Cardiac muscle cell (in vitro differentiated cells and primary cell): Measurements from ENCODE around the gene ADAD1. TPM values are rescaled to one million over a fixed set of nuclear protein-coding genes. Genes with fewer than 3 reads are reported as not detected.

Source experiments
- DNase-seq, 2 donors: peaks; one replicate each; pipeline versions ENCODE4 v3.0.0 to v3.0.0-alpha.2; 2010 to 2017; ENCODE audit warnings: low read depth in 1 of 2, low spot score in 1 of 2
- H3K27ac ChIP-seq: fragments of 200-600 bp; sonication (generic); 2 replicates; pipeline ENCODE4 v1.5.1; 2016
- H3K27me3 ChIP-seq: fragments of 200-600 bp; sonication (generic); 2 replicates; pipeline ENCODE4 v1.6.0; 2016; ENCODE audit warnings: control low read depth
- H3K36me3 ChIP-seq: fragments of 200-600 bp; sonication (generic); 2 replicates; pipeline ENCODE4 v1.5.1; 2016; ENCODE audit warnings: control low read depth
- H3K4me1 ChIP-seq: fragments of 200-600 bp; sonication (generic); 2 replicates; pipeline ENCODE4 v1.8.1; 2017; ENCODE audit warnings: low read depth, mild to moderate bottlenecking, mixed run types
- H3K4me3 ChIP-seq: fragments of 200-600 bp; sonication (generic); 2 replicates; pipeline ENCODE4 v1.5.1; 2016; ENCODE audit warnings: mild to moderate bottlenecking
- H3K9me3 ChIP-seq: fragments of 200-600 bp; sonication (generic); 2 replicates; pipeline ENCODE4 v1.5.1; 2017; ENCODE audit warnings: low read depth, mild to moderate bottlenecking, control low read depth
- CTCF ChIP-seq: IDR thresholded peaks from 2 replicates; pipeline ENCODE4 v1.5.1; 2012; ENCODE audit warnings: low read depth, mild to moderate bottlenecking, low read length
- polyA plus RNA-seq: library from polyadenylated mRNA; unstranded; fragments of >200 nt; fragmentation: Nextera tagmentation; extraction: Ambion mirVana; gene quantifications from 2 replicates; pipeline ENCODE4 v1.2.1, GENCODE V29; 2016
- total RNA-seq: library from RNA; depleted of rRNA; stranded (reverse); fragments of >200 nt; gene quantifications from 2 replicates; pipeline ENCODE4 v1.2.3, GENCODE V29; 2016

ADAD1 gene
- total and polyA plus RNA-seq, 2 experiments from 2014 or later: not detected

- no peak overlapping the region for H3K27ac ChIP-seq
- no peak for TF ChIP-seq CTCF
These were observed 33.7 kb downstream of the ADAD1 start for GRCh38 chr4:122412547-122412946.

GRCh38 chr4:122423246-122423645, 44.4 kb downstream of the ADAD1 start:
- Histone ChIP-seq H3K27ac (no peak overlapping the region), H3K4me3 (no peak overlapping the region), H3K9me3 (no peaks in the 10 kb centered on the region), H3K4me1 (no peaks in the 10 kb centered on the region), H3K36me3 (no peaks in the 10 kb centered on the region), H3K27me3 (no peaks in the 10 kb centered on the region)
- peak in 1 of 2 donors; percentile 4 for DNase-seq
- no peak for TF ChIP-seq CTCF

More at GRCh38 chr4:122412547-122412946, 33.7 kb downstream of the ADAD1 start:
- H3K9me3 ChIP-seq: no peaks in the 10 kb centered on the region
- no peak overlapping the region for H3K4me3 ChIP-seq
- H3K27me3 ChIP-seq: no peaks in the 10 kb centered on the region
- DNase-seq: peak in 1 of 2 donors; percentile 2
- no peaks in the 10 kb centered on the region for H3K4me1 ChIP-seq
- no peaks in the 10 kb centered on the region for H3K36me3 ChIP-seq

- no peaks in the 10 kb centered on the region for H3K36me3 ChIP-seq
- no peaks in the 10 kb centered on the region for H3K4me1 ChIP-seq
- H3K27ac ChIP-seq: no peak overlapping the region
- no peaks in the 10 kb centered on the region for H3K27me3 ChIP-seq
- no peak for TF ChIP-seq CTCF
- H3K9me3 ChIP-seq: no peaks in the 10 kb centered on the region
- no peak overlapping the region for H3K4me3 ChIP-seq
- DNase-seq: no peak
These were observed 52.5 kb downstream of the ADAD1 start for GRCh38 chr4:122431351-122431750.

GRCh38 chr4:122434285-122434684, 55.5 kb downstream of the ADAD1 start:
- Histone ChIP-seq H3K27me3 (no peaks in the 10 kb centered on the region), H3K27ac (no peak overlapping the region), H3K9me3 (no peaks in the 10 kb centered on the region), H3K4me1 (no peaks in the 10 kb centered on the region), H3K36me3 (no peaks in the 10 kb centered on the region), H3K4me3 (no peak overlapping the region)
- TF ChIP-seq CTCF: no peak
- DNase-seq: no peak

- H3K4me3 ChIP-seq: no peak overlapping the region
- H3K27me3 ChIP-seq: no peaks in the 10 kb centered on the region
- H3K36me3 ChIP-seq: no peaks in the 10 kb centered on the region
- TF ChIP-seq CTCF: peak; percentile 33
- DNase-seq: peak; percentile 13 to 19
- peaks cover 6% of the 10 kb centered on the region for H3K4me1 ChIP-seq
- H3K9me3 ChIP-seq: no peaks in the 10 kb centered on the region
- no peak overlapping the region for H3K27ac ChIP-seq
These were observed 72.0 kb downstream of the ADAD1 start for GRCh38 chr4:122450847-122451246.
